ENCODE results near the gene LILRA6. TPM values are rescaled to one million over a fixed set of nuclear protein-coding genes. Genes with fewer than 3 reads are reported as not detected.
"Not testable (repeated sequence)": the region's sequence is repeated elsewhere in the genome, so short reads cannot be mapped to it uniquely, and the experiment has no call there.

Gene LILRA6
- total RNA-seq, 2 donors from 2014 or later = not detected

DNA sequence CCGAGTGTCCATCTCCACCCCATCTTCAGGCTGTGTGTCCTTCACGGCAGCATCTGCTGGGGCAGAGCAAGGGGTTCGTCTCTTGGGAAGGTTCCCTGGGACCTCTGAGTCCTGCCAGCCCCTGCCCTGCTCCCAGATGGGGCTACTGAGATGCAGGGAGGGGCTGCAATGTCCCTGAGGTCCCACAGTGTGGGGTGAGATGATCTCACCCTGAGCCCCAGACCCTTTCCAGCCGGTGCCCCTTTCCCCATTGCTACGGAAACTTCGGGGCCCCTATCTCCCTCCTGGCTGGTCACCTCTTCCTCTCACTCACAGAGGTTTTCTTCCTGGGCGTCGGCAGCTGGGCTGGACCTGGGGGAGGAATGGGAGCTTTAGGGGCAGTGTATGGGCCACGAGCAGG lies 33.4 kb upstream of the LILRA6 start:
- TF ChIP-seq CTCF (IDR thresholded peaks at IDR 0.05) (no peak), POLR2A (IDR thresholded peaks at IDR 0.05) (no peak)
- Histone ChIP-seq H3K27ac (no peak overlapping the region), H3K27me3 (peaks cover 0 to 5% of the 10 kb centered on the region in 2 donors), H3K4me3 (no peak overlapping the region), H3K9me3 (no peaks in the 10 kb centered on the region), H3K4me1 (no peaks in the 10 kb centered on the region), H3K36me3 (replicated peaks in 1 of 2; ENCODE audit: insufficient read depth in 1 of 2, low read depth in 2 of 2) (no peaks in the 10 kb centered on the region)
- intact Hi-C loops (cut with DNase I) = no loop called here
- DNase-seq (no peak), ATAC-seq (no peak)
- WGBS, 2 donors = 37 to 75% methylated on average over 2 to 6 of the region's 9 CpGs

GRCh38 chr19:54274516-54274915 lies 31.9 kb upstream of the LILRA6 start:
- WGBS, 2 donors = 45 to 46% methylated on average over 4 to 8 of the region's 9 CpGs
- H3K4me3 ChIP-seq; intact Hi-C loops (cut with DNase I); H3K27ac ChIP-seq; H3K4me1 ChIP-seq; H3K27me3 ChIP-seq; H3K9me3 ChIP-seq; DNase-seq; H3K36me3 ChIP-seq (replicated peaks in 1 of 2; ENCODE audit: insufficient read depth in 1 of 2, low read depth in 2 of 2); ATAC-seq: not testable (repeated sequence)

DNA sequence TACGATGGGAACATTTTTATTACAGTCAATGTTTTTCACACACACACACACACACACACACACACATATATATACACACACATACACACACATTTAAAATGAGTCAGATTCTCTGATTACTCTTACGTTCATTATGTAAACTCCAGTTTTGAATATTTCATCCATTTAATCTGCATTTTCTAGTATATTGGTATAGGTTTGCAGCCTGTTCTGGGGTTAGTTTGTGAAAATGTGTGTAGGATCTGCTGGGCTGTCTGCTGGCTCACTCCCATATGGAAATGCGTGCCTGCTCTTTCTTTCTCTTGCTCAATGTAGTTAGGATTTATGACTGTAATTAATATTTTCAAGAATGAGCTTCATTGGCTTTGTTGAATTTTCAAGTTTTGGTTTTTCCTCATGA lies 31.2 kb upstream of the LILRA6 start:
- H3K4me3 ChIP-seq = no peak overlapping the region
- no peak overlapping the region for H3K27ac ChIP-seq
- TF ChIP-seq CTCF (IDR thresholded peaks at IDR 0.05) = no peak
- TF ChIP-seq POLR2A (IDR thresholded peaks at IDR 0.05) = no peak
- intact Hi-C loops (cut with DNase I) = no loop called here
- ATAC-seq (no peak), DNase-seq (no peak)
- 41 to 63% methylated on average over 3 of the region's 3 CpGs for WGBS, 2 donors
- no peaks in the 10 kb centered on the region for H3K9me3 ChIP-seq
- H3K4me1 ChIP-seq = no peaks in the 10 kb centered on the region
- no peaks in the 10 kb centered on the region for H3K36me3 ChIP-seq (replicated peaks in 1 of 2; ENCODE audit: insufficient read depth in 1 of 2, low read depth in 2 of 2)
- no peaks in the 10 kb centered on the region for H3K27me3 ChIP-seq

DNA sequence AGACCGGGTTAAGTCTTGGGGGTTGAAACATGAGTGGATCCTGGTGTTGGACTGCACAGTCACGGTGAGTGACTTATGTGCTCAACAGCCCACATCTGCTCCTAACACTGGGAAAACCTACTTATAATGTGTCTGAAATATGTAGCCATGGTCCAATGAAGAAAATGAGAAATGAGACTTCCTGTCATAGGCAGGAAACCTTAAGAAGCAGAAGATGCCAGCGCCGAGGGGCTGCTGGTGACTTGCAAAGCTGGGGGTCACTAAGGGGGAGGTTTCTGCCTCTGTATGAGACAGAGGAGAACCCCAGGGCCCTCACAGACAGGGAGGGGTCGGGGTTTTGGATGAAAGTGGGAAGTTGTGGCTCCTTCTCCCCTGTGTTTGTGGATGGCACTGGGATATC lies 29.6 kb upstream of the LILRA6 start:
- H3K36me3 ChIP-seq (replicated peaks in 1 of 2; ENCODE audit: insufficient read depth in 1 of 2, low read depth in 2 of 2); H3K9me3 ChIP-seq; H3K27ac ChIP-seq; H3K4me1 ChIP-seq; DNase-seq; intact Hi-C loops (cut with DNase I); H3K27me3 ChIP-seq; H3K4me3 ChIP-seq; ATAC-seq: not testable (repeated sequence)
- 39 to 73% methylated on average over 4 to 5 of the region's 5 CpGs for WGBS, 2 donors

- H3K27me3 ChIP-seq; H3K4me1 ChIP-seq; H3K4me3 ChIP-seq; ATAC-seq; H3K36me3 ChIP-seq (replicated peaks in 1 of 2; ENCODE audit: insufficient read depth in 1 of 2, low read depth in 2 of 2); intact Hi-C loops (cut with DNase I); H3K9me3 ChIP-seq: not testable (repeated sequence)
- DNase-seq = peak in 1 of 4 donors; percentile 30
- 44 to 54% methylated on average over 3 to 4 of the region's 4 CpGs for WGBS, 2 donors
- H3K27ac ChIP-seq = peak overlapping the region in 1 of 4 donors; percentile 25
These were observed 29.0 kb upstream of the LILRA6 start for GRCh38 chr19:54271587-54271986.

- Histone ChIP-seq H3K27ac (peak overlapping the region in 1 of 4 donors; percentile 25), H3K4me1 (no peaks in the 10 kb centered on the region), H3K27me3 (no peaks in the 10 kb centered on the region), H3K4me3 (no peak overlapping the region), H3K36me3 (replicated peaks in 1 of 2; ENCODE audit: insufficient read depth in 1 of 2, low read depth in 2 of 2) (no peaks in the 10 kb centered on the region), H3K9me3 (no peaks in the 10 kb centered on the region)
- TF ChIP-seq POLR2A (IDR thresholded peaks at IDR 0.05) = peak in 1 of 3 donors; percentile 9
- no peak for TF ChIP-seq CTCF (IDR thresholded peaks at IDR 0.05)
- no peak for ATAC-seq
- intact Hi-C loops (cut with DNase I) = no loop called here
- 42 to 57% methylated on average over 8 of the region's 8 CpGs for WGBS, 2 donors
- peak in 1 of 4 donors; percentile 56 for DNase-seq
These were observed 28.5 kb upstream of the LILRA6 start for GRCh38 chr19:54271106-54271505.

All from body of pancreas (tissue), 4 donors.